ENCODE data around the gene SLC25A13. TPM values are rescaled to one million over a fixed set of nuclear protein-coding genes. Genes with fewer than 3 reads are reported as not detected.

SLC25A13 gene
- total and polyA plus RNA-seq, 2 of the 13 experiments (the other 11 are each of a cell fraction or from before 2014, with no cell fraction given) = 36.2 to 84.9 TPM

DNA sequence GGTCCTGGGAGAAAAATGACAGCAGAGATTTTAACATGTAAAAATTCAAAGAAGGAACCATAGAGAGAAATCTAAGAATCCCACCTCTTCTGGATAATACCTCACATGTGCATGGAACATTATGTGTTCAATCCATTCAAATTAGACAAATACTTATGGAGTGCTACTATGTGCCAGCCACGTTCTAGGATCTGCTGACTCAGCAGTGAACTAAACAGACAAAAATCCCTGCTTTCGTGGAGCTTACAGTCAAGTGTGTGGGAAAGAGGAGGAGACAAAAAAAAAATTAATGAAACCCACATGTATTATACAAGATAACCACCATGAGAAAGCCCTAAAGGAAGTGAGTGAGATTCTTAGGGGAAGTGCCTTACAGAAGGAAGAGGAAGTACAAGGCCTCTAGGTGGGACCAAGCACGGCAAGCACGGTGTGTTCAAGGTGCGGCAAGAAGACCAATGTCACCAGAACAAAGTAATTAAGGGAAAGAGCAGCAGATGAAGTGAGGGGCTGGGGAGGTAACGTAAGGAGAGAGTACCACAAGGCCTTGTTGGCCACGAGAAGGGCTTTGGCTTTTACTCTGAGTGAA is 71.0 kb downstream of the SLC25A13 start (continued):
- TF ChIP-seq ZNF234 (CRISPR knock-in tag; conservative IDR thresholded peaks at IDR 0.05) (no peak), SIX4 (CRISPR knock-in tag; IDR thresholded peaks at IDR 0.05) (no peak), RBM22 (optimal IDR thresholded peaks at IDR 0.05; ENCODE audit: low read length) (peak; percentile 46), NFKBIZ (CRISPR knock-in tag; IDR thresholded peaks at IDR 0.05) (no peak), ZFAT (CRISPR knock-in tag; conservative IDR thresholded peaks at IDR 0.05) (no peak), ZNF773 (CRISPR knock-in tag; IDR thresholded peaks at IDR 0.05; ENCODE audit: borderline replicate concordance) (no peak)

DNA sequence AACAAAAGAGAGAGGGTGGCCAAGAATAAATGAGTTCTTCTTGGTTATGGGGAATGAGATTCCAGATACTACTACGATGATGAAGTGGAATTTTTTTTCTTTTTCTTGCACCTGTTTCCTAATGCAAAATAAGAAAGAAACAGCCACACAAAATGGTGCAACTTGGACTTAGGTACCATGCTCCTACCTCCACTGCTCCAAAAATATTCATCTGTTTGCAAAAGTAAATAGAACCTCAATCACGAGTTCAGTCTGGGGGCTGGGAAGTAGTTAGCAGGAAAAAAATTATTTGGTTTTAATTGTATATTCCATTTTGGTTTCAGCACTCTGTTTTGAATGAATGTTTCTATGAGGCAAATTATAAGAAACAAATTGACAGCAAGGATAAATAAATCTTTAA is 73.5 kb downstream of the SLC25A13 start:
- DNase-seq (ENCODE audit: low spot score) = peak; percentile 56
- Histone ChIP-seq H3K4me2 (ENCODE audit: low read depth, low read length) (peak overlapping the region; percentile 41), H4K20me1 (ENCODE audit: insufficient read depth, low read length) (no peaks in the 10 kb centered on the region; the same call in 1 of the 2 replicates), H2AFZ (ENCODE audit: low read length) (no peak overlapping the region), H3K79me2 (ENCODE audit: insufficient read depth, low read length) (peaks cover 71% of the 10 kb centered on the region), H3K27me3 (ENCODE audit: control insufficient read depth in 1 of 2, insufficient read depth in 2 of 2, low read length in 2 of 2) (no peaks in the 10 kb centered on the region), H3K9me3 (ENCODE audit: low read length) (no peaks in the 10 kb centered on the region), H3K36me3 (replicated peaks in 1 of 2; ENCODE audit: control insufficient read depth in 1 of 2, insufficient read depth in 2 of 2, low read length in 2 of 2) (peaks cover 0 to 19% of the 10 kb centered on the region in 2 experiments; a peak in 1 of 5 replicates), H3K4me1 (ENCODE audit: insufficient read depth, low read length) (peaks cover 31% of the 10 kb centered on the region), H3K27ac (ENCODE audit: extremely low read length, insufficient read depth, low read length) (peak overlapping the region; percentile 23), H3K4me3 (replicated peaks in 1 of 3; ENCODE audit: insufficient read depth in 1 of 3, low read depth in 2 of 3, low read length in 3 of 3) (no peak overlapping the region; a peak in 1 of 6 replicates), H3K9ac (ENCODE audit: insufficient read depth, low read depth, low read length) (no peak overlapping the region)
- ATAC-seq = peak; percentile 54; the same call in 2 of the 3 replicates
- 15% methylated on average over 2 of the region's 2 CpGs for WGBS (ENCODE audit: low lambda C conversion rate)
- FAIRE-seq = no peak
- ChIA-PET POLR2A (no interaction called here), CTCF (ENCODE audit: low intra/inter-chr PET ratio, low total read pairs) (no interaction called here)
- no TSS peak for BruUV-seq (replicated peaks)
- in situ Hi-C loops (cut with HindIII; ENCODE audit: extremely low pct_ligation_motif_present, low pct_unique_long_range_greater_than_20kb) (no loop called here), intact Hi-C loops (cut with micrococcal nuclease; ENCODE audit: unreplicated experiment) (no loop called here)
- TF ChIP-seq HHEX (CRISPR knock-in tag; IDR thresholded peaks at IDR 0.05) = no peak
- no peak for TF ChIP-seq RBM22 (optimal IDR thresholded peaks at IDR 0.05; ENCODE audit: low read length)
- no peak for TF ChIP-seq ZNF292 (CRISPR knock-in tag; IDR thresholded peaks at IDR 0.05; ENCODE audit: borderline replicate concordance, low read depth)
- TF ChIP-seq TMF1 (CRISPR knock-in tag; IDR thresholded peaks at IDR 0.05; ENCODE audit: low read depth) = no peak
- no peak for TF ChIP-seq NFIB (CRISPR knock-in tag; IDR thresholded peaks at IDR 0.05; ENCODE audit: borderline replicate concordance)
- TF ChIP-seq, protein P1, sequence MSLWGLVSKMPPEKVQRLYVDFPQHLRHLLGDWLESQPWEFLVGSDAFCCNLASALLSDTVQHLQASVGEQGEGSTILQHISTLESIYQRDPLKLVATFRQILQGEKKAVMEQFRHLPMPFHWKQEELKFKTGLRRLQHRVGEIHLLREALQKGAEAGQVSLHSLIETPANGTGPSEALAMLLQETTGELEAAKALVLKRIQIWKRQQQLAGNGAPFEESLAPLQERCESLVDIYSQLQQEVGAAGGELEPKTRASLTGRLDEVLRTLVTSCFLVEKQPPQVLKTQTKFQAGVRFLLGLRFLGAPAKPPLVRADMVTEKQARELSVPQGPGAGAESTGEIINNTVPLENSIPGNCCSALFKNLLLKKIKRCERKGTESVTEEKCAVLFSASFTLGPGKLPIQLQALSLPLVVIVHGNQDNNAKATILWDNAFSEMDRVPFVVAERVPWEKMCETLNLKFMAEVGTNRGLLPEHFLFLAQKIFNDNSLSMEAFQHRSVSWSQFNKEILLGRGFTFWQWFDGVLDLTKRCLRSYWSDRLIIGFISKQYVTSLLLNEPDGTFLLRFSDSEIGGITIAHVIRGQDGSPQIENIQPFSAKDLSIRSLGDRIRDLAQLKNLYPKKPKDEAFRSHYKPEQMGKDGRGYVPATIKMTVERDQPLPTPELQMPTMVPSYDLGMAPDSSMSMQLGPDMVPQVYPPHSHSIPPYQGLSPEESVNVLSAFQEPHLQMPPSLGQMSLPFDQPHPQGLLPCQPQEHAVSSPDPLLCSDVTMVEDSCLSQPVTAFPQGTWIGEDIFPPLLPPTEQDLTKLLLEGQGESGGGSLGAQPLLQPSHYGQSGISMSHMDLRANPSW (CRISPR knock-in tag; IDR thresholded peaks at IDR 0.05; ENCODE audit: borderline replicate concordance) = no peak
- no peak for TF ChIP-seq ZNF224 (CRISPR knock-in tag; IDR thresholded peaks at IDR 0.05)
- TF ChIP-seq ZNF253 (CRISPR knock-in tag; IDR thresholded peaks at IDR 0.05; ENCODE audit: borderline replicate concordance) = no peak
- no peak for TF ChIP-seq ZFYVE20 (CRISPR knock-in tag; IDR thresholded peaks at IDR 0.05; ENCODE audit: borderline replicate concordance, low read depth)
- TF ChIP-seq DNMT3B (CRISPR knock-in tag; conservative IDR thresholded peaks at IDR 0.05) = no peak
- 0 out of 2 replicates have a peak, but pooled peaks have one; percentile 27 for TF ChIP-seq RXRB (CRISPR knock-in tag; IDR thresholded peaks at IDR 0.05; ENCODE audit: borderline replicate concordance)
- TF ChIP-seq FOXP1 (IDR thresholded peaks at IDR 0.05) = no peak
- peak; percentile 51; the same call in 1 of the 2 replicates for TF ChIP-seq FOXP1 (CRISPR knock-in tag; IDR thresholded peaks at IDR 0.05)
- no peak for TF ChIP-seq ZNF251 (CRISPR knock-in tag; IDR thresholded peaks at IDR 0.05)
- TF ChIP-seq U2AF1 (optimal IDR thresholded peaks at IDR 0.05; ENCODE audit: low read depth, low read length) = no peak
